Stimulated activated effector memory CD8-positive, alpha-beta T cell treated with anti-CD3 and anti-CD28 coated beads, Interleukin-12 subunit alpha, Interleukin-12 subunit beta, amount 100 ng/mL, for 72 hours (primary cell): ENCODE measurements around the gene WWOX.

Experiments used
- ATAC-seq: fragments of 150-1000 bp; cut with Tn5 transposase; 2 replicates; pipeline ENCODE4 v1.10.0; 2021
- DNase-seq, 2 donors: peaks; one replicate each; pipeline ENCODE4 v3.0.0; 2021 to 2022; ENCODE audit warnings: low spot score in 2 of 2
- H3K27ac Mint-ChIP-seq: one replicate; pipeline ENCODE4 v1.8.0; 2022; ENCODE audit warnings: mild to moderate bottlenecking, mixed read lengths
- H3K36me3 Mint-ChIP-seq: one replicate; pipeline ENCODE4 v1.8.0; 2022; ENCODE audit warnings: mild to moderate bottlenecking, mixed read lengths
- H3K4me1 Mint-ChIP-seq: one replicate; pipeline ENCODE4 v1.8.0; 2022; ENCODE audit warnings: mixed read lengths
- H3K4me3 Mint-ChIP-seq: one replicate; pipeline ENCODE4 v1.8.0; 2022; ENCODE audit warnings: mild to moderate bottlenecking, mixed read lengths
- H3K9me3 Mint-ChIP-seq: one replicate; pipeline ENCODE4 v1.8.0; 2022; ENCODE audit warnings: mixed read lengths

The WWOX gene

GRCh38 chr16:78235876-78236275 is 136.4 kb downstream of the WWOX start:
- ATAC-seq (no peak), DNase-seq (no peak)
- H3K9me3 Mint-ChIP-seq, result no peaks in the 10 kb centered on the region
- no peak overlapping the region for H3K4me3 Mint-ChIP-seq
- no peaks in the 10 kb centered on the region for H3K36me3 Mint-ChIP-seq
- H3K4me1 Mint-ChIP-seq, result no peaks in the 10 kb centered on the region
- H3K27ac Mint-ChIP-seq, result no peak overlapping the region

- H3K36me3 Mint-ChIP-seq, result peaks cover 5% of the 10 kb centered on the region
- no peaks in the 10 kb centered on the region for H3K4me1 Mint-ChIP-seq
- H3K4me3 Mint-ChIP-seq, result no peak overlapping the region
- ATAC-seq (no peak), DNase-seq (no peak)
- H3K27ac Mint-ChIP-seq, result no peak overlapping the region
- no peaks in the 10 kb centered on the region for H3K9me3 Mint-ChIP-seq
Observed at GRCh38 chr16:78237841-78238240, 138.4 kb downstream of the WWOX start.

- DNase-seq (no peak), ATAC-seq (no peak)
- Mint-ChIP-seq H3K27ac (no peak overlapping the region), H3K36me3 (peaks cover 5% of the 10 kb centered on the region), H3K9me3 (no peaks in the 10 kb centered on the region), H3K4me1 (no peaks in the 10 kb centered on the region), H3K4me3 (no peak overlapping the region)
Observed at GRCh38 chr16:78240459-78241222, 141.2 kb downstream of the WWOX start.

- Mint-ChIP-seq H3K36me3 (peaks cover 5% of the 10 kb centered on the region), H3K4me1 (no peaks in the 10 kb centered on the region), H3K27ac (no peak overlapping the region), H3K4me3 (no peak overlapping the region), H3K9me3 (no peaks in the 10 kb centered on the region)
- ATAC-seq, result no peak
- DNase-seq, result no peak
Observed at GRCh38 chr16:78242239-78242630, 142.8 kb downstream of the WWOX start.

- peaks cover 5% of the 10 kb centered on the region for H3K36me3 Mint-ChIP-seq
- DNase-seq, result no peak
- ATAC-seq, result no peak
- no peak overlapping the region for H3K27ac Mint-ChIP-seq
- no peaks in the 10 kb centered on the region for H3K9me3 Mint-ChIP-seq
- no peak overlapping the region for H3K4me3 Mint-ChIP-seq
- no peaks in the 10 kb centered on the region for H3K4me1 Mint-ChIP-seq
Observed at GRCh38 chr16:78244131-78244895, 144.9 kb downstream of the WWOX start.

GRCh38 chr16:78246559-78246958 is 147.1 kb downstream of the WWOX start:
- Mint-ChIP-seq H3K4me3 (no peak overlapping the region), H3K4me1 (peaks cover 9% of the 10 kb centered on the region)
- no peak for DNase-seq

GRCh38 chr16:78249056-78249455 is 149.6 kb downstream of the WWOX start:
- Mint-ChIP-seq H3K27ac (no peak overlapping the region), H3K4me3 (no peak overlapping the region), H3K4me1 (peaks cover 9% of the 10 kb centered on the region), H3K9me3 (no peaks in the 10 kb centered on the region), H3K36me3 (no peaks in the 10 kb centered on the region)
- DNase-seq (no peak), ATAC-seq (no peak)

More at GRCh38 chr16:78246559-78246958, 147.1 kb downstream of the WWOX start:
- H3K9me3 Mint-ChIP-seq, result no peaks in the 10 kb centered on the region
- H3K36me3 Mint-ChIP-seq, result no peaks in the 10 kb centered on the region
- no peak overlapping the region for H3K27ac Mint-ChIP-seq
- no peak for ATAC-seq

- DNase-seq, result no peak
- peaks cover 9% of the 10 kb centered on the region for H3K4me1 Mint-ChIP-seq
- H3K27ac Mint-ChIP-seq, result no peak overlapping the region
- ATAC-seq, result no peak
- no peaks in the 10 kb centered on the region for H3K36me3 Mint-ChIP-seq
- no peaks in the 10 kb centered on the region for H3K9me3 Mint-ChIP-seq
- no peak overlapping the region for H3K4me3 Mint-ChIP-seq
Observed at GRCh38 chr16:78249832-78250231, 150.4 kb downstream of the WWOX start.

- ATAC-seq (no peak), DNase-seq (no peak)
- Mint-ChIP-seq H3K4me3 (no peak overlapping the region), H3K36me3 (no peaks in the 10 kb centered on the region), H3K9me3 (no peaks in the 10 kb centered on the region), H3K27ac (no peak overlapping the region), H3K4me1 (peaks cover 9% of the 10 kb centered on the region)
Observed at GRCh38 chr16:78251115-78251514, 151.7 kb downstream of the WWOX start.

GRCh38 chr16:78252757-78253156 is 153.3 kb downstream of the WWOX start:
- no peaks in the 10 kb centered on the region for H3K36me3 Mint-ChIP-seq
- DNase-seq, result no peak
- no peak overlapping the region for H3K4me3 Mint-ChIP-seq
- no peak for ATAC-seq
- H3K27ac Mint-ChIP-seq, result no peak overlapping the region
- H3K4me1 Mint-ChIP-seq, result peaks cover 9% of the 10 kb centered on the region
- no peaks in the 10 kb centered on the region for H3K9me3 Mint-ChIP-seq

GRCh38 chr16:78254841-78255240 is 155.4 kb downstream of the WWOX start:
- no peak for ATAC-seq
- no peaks in the 10 kb centered on the region for H3K9me3 Mint-ChIP-seq

GRCh38 chr16:78256686-78257375 is 157.4 kb downstream of the WWOX start:
- H3K9me3 Mint-ChIP-seq, result no peaks in the 10 kb centered on the region
- H3K36me3 Mint-ChIP-seq, result no peaks in the 10 kb centered on the region
- ATAC-seq (no peak), DNase-seq (no peak)
- H3K27ac Mint-ChIP-seq, result no peak overlapping the region
- no peaks in the 10 kb centered on the region for H3K4me1 Mint-ChIP-seq
- H3K4me3 Mint-ChIP-seq, result no peak overlapping the region

More at GRCh38 chr16:78254841-78255240, 155.4 kb downstream of the WWOX start:
- H3K4me1 Mint-ChIP-seq, result peaks cover 9% of the 10 kb centered on the region
- H3K36me3 Mint-ChIP-seq, result no peaks in the 10 kb centered on the region
- DNase-seq, result no peak
- no peak overlapping the region for H3K4me3 Mint-ChIP-seq
- no peak overlapping the region for H3K27ac Mint-ChIP-seq

- H3K4me1 Mint-ChIP-seq, result no peaks in the 10 kb centered on the region
- ATAC-seq (no peak), DNase-seq (no peak)
- H3K36me3 Mint-ChIP-seq, result no peaks in the 10 kb centered on the region
- no peak overlapping the region for H3K4me3 Mint-ChIP-seq
- H3K27ac Mint-ChIP-seq, result no peak overlapping the region
- H3K9me3 Mint-ChIP-seq, result no peaks in the 10 kb centered on the region
Observed at GRCh38 chr16:78257376-78257728, 157.9 kb downstream of the WWOX start.

GRCh38 chr16:78258375-78259065 is 159.1 kb downstream of the WWOX start:
- Mint-ChIP-seq H3K4me3 (no peak overlapping the region), H3K36me3 (no peaks in the 10 kb centered on the region), H3K27ac (no peak overlapping the region), H3K9me3 (no peaks in the 10 kb centered on the region), H3K4me1 (no peaks in the 10 kb centered on the region)
- ATAC-seq (no peak), DNase-seq (no peak)

GRCh38 chr16:78259873-78260272 is 160.4 kb downstream of the WWOX start:
- Mint-ChIP-seq H3K9me3 (no peaks in the 10 kb centered on the region), H3K4me3 (no peak overlapping the region), H3K27ac (no peak overlapping the region), H3K4me1 (no peaks in the 10 kb centered on the region), H3K36me3 (no peaks in the 10 kb centered on the region)
- ATAC-seq, result no peak
- DNase-seq, result no peak
